Measurements from ENCODE around the gene LRCOL1.

Gene LRCOL1

GRCh38 chr12:132566516-132567131 is 43.8 kb downstream of the LRCOL1 start:
- no peak for TF ChIP-seq CTCF (conservative IDR thresholded peaks at IDR 0.05; ENCODE audit: low read length)
- H3F3A ChIP-seq (ENCODE audit: low read depth): no peaks in the 10 kb centered on the region
- no peak overlapping the region for H3K9ac ChIP-seq (ENCODE audit: low read depth, low read length, poor library complexity, severe bottlenecking)
- H2AFZ ChIP-seq (ENCODE audit: low read length): no peak overlapping the region
- no peak overlapping the region for H3K4me2 ChIP-seq (ENCODE audit: low read depth, low read length, poor library complexity, severe bottlenecking)
- peaks cover 73% of the 10 kb centered on the region for H3K79me2 ChIP-seq (ENCODE audit: insufficient read depth, low read length)
- H3K9me2 ChIP-seq (replicated peaks; ENCODE audit: low read depth, low read length): no peaks in the 10 kb centered on the region
- H3K27me3 ChIP-seq (ENCODE audit: insufficient read depth, low read length, poor library complexity, severe bottlenecking): no peaks in the 10 kb centered on the region
- H3K4me1 ChIP-seq (ENCODE audit: insufficient read depth, low read length, poor library complexity, severe bottlenecking): peaks cover 14% of the 10 kb centered on the region
- no peaks in the 10 kb centered on the region for H3K9me3 ChIP-seq (ENCODE audit: insufficient read depth, low read depth, low read length)
- H3K36me3 ChIP-seq (ENCODE audit: insufficient read depth, low read length): peaks cover 50% of the 10 kb centered on the region; the same call in 1 of the 2 replicates
- H4K20me1 ChIP-seq (ENCODE audit: insufficient read depth, low read length, poor library complexity, severe bottlenecking): peaks cover 55% of the 10 kb centered on the region
- H3K4me3 ChIP-seq (ENCODE audit: low read length, poor library complexity, severe bottlenecking): no peak overlapping the region

GRCh38 chr12:132565365-132565764 is 45.0 kb downstream of the LRCOL1 start:
- no peaks in the 10 kb centered on the region for H3F3A ChIP-seq (ENCODE audit: low read depth)
- no peak overlapping the region for H3K4me3 ChIP-seq (ENCODE audit: low read length, poor library complexity, severe bottlenecking)
- no peaks in the 10 kb centered on the region for H3K27me3 ChIP-seq (ENCODE audit: insufficient read depth, low read length, poor library complexity, severe bottlenecking)
- TF ChIP-seq CTCF (conservative IDR thresholded peaks at IDR 0.05; ENCODE audit: low read length): no peak
- H3K79me2 ChIP-seq (ENCODE audit: insufficient read depth, low read length): peaks cover 85% of the 10 kb centered on the region
- no peaks in the 10 kb centered on the region for H3K9me2 ChIP-seq (replicated peaks; ENCODE audit: low read depth, low read length)
- no peak overlapping the region for H3K4me2 ChIP-seq (ENCODE audit: low read depth, low read length, poor library complexity, severe bottlenecking)
- no peak overlapping the region for H2AFZ ChIP-seq (ENCODE audit: low read length)
- no peaks in the 10 kb centered on the region for H3K9me3 ChIP-seq (ENCODE audit: insufficient read depth, low read depth, low read length)
- H3K9ac ChIP-seq (ENCODE audit: low read depth, low read length, poor library complexity, severe bottlenecking): no peak overlapping the region
- peaks cover 39% of the 10 kb centered on the region; the same call in 1 of the 2 replicates for H3K36me3 ChIP-seq (ENCODE audit: insufficient read depth, low read length)
- peaks cover 18% of the 10 kb centered on the region for H3K4me1 ChIP-seq (ENCODE audit: insufficient read depth, low read length, poor library complexity, severe bottlenecking)
- H4K20me1 ChIP-seq (ENCODE audit: insufficient read depth, low read length, poor library complexity, severe bottlenecking): peaks cover 58% of the 10 kb centered on the region

GRCh38 chr12:132563911-132564310 is 46.5 kb downstream of the LRCOL1 start:
- peaks cover 49% of the 10 kb centered on the region for H4K20me1 ChIP-seq (ENCODE audit: insufficient read depth, low read length, poor library complexity, severe bottlenecking)

More at GRCh38 chr12:132563911-132564310, 46.5 kb downstream of the LRCOL1 start:
- TF ChIP-seq EZH2phosphoT487 (IDR thresholded peaks at IDR 0.05; ENCODE audit: borderline replicate concordance): no peak
- TF ChIP-seq CTCF (conservative IDR thresholded peaks at IDR 0.05; ENCODE audit: low read length): no peak
- Histone ChIP-seq H3K36me3 (ENCODE audit: insufficient read depth, low read length) (peaks cover 29% of the 10 kb centered on the region; the same call in 1 of the 2 replicates), H3K9ac (ENCODE audit: low read depth, low read length, poor library complexity, severe bottlenecking) (no peak overlapping the region), H3K27me3 (ENCODE audit: insufficient read depth, low read length, poor library complexity, severe bottlenecking) (no peaks in the 10 kb centered on the region), H3K9me2 (replicated peaks; ENCODE audit: low read depth, low read length) (no peaks in the 10 kb centered on the region), H3K9me3 (ENCODE audit: insufficient read depth, low read depth, low read length) (no peaks in the 10 kb centered on the region), H3F3A (ENCODE audit: low read depth) (no peaks in the 10 kb centered on the region), H3K4me1 (ENCODE audit: insufficient read depth, low read length, poor library complexity, severe bottlenecking) (peaks cover 21% of the 10 kb centered on the region), H3K4me2 (ENCODE audit: low read depth, low read length, poor library complexity, severe bottlenecking) (no peak overlapping the region), H3K79me2 (ENCODE audit: insufficient read depth, low read length) (peaks cover 86% of the 10 kb centered on the region), H3K4me3 (ENCODE audit: low read length, poor library complexity, severe bottlenecking) (no peak overlapping the region), H2AFZ (ENCODE audit: low read length) (no peak overlapping the region)
